NK-92 (cell line): ENCODE results near the gene BST1.

Experiments used
- DNase-seq: peaks from one replicate; lab custom pipeline; 2025; ENCODE audit not compliant: unreplicated experiment; lab: John Stamatoyannopoulos, UW

The BST1 gene, protein sequence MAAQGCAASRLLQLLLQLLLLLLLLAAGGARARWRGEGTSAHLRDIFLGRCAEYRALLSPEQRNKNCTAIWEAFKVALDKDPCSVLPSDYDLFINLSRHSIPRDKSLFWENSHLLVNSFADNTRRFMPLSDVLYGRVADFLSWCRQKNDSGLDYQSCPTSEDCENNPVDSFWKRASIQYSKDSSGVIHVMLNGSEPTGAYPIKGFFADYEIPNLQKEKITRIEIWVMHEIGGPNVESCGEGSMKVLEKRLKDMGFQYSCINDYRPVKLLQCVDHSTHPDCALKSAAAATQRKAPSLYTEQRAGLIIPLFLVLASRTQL

GRCh38 chr4:15702941-15703403, at the start of gene BST1:
Gene BST1, plus strand, starts transcription at chr4:15703065. Its CDS starts 80 bp downstream, at chr4:15703145.
- no peak for DNase-seq

GRCh38 chr4:15653420-15653819, 49.4 kb upstream of the BST1 start:
- DNase-seq, result no peak

- no peak for DNase-seq
Observed at GRCh38 chr4:15653864-15654592, 48.8 kb upstream of the BST1 start.

GRCh38 chr4:15654593-15655222, 48.2 kb upstream of the BST1 start:
- DNase-seq, result no peak

DNA sequence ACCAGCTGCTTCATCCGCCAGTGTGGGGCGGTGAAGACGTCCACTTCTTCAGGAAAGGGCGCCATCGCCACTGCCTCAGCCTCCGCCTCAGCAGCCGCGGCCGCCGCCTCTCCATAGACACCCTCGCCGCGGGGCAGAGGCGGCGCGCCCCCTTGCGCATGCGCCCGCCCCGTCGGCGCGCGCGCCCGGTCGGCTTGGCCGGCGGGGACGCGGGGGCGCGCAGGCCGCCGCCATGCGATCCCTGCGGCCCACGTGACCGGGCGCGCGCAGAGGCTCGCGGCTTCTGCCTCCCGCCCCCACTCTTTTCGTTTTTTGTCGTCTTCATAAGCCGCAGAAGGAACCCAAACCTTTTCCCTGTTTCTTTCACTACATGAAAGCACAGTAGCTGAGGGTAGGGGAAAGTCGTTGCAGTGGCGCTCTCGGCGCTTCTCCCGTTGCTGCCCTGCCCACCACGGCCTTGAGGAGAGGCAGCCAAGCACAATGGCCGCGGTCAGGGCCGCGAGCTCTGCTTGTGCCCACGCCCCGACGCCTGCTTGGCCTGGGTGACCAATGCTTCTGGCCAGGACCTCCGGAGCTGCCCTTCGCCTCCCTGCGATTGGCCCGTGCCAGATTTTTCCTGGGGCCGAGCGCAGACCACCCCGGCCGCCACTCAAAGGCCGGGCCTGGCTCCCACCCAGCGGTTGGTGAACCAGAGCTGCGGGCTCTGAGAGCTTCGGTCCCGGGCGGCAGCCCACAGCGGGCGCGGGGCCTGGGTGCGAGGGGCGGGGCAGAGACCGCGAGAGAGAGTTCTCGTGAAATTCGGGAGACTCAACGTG, 47.4 kb upstream of the BST1 start, which contains the start of gene FBXL5:
FBXL5 (minus strand) TSS at position 135 of the 815 bp plus-strand sequence; CDS start at position 65, 70 bp downstream.
- peak; percentile 4 for DNase-seq

- no peak for DNase-seq
Observed at GRCh38 chr4:15656038-15656470, 46.8 kb upstream of the BST1 start.

- DNase-seq, result no peak
Observed at GRCh38 chr4:15657366-15657765, 45.5 kb upstream of the BST1 start.

DNA sequence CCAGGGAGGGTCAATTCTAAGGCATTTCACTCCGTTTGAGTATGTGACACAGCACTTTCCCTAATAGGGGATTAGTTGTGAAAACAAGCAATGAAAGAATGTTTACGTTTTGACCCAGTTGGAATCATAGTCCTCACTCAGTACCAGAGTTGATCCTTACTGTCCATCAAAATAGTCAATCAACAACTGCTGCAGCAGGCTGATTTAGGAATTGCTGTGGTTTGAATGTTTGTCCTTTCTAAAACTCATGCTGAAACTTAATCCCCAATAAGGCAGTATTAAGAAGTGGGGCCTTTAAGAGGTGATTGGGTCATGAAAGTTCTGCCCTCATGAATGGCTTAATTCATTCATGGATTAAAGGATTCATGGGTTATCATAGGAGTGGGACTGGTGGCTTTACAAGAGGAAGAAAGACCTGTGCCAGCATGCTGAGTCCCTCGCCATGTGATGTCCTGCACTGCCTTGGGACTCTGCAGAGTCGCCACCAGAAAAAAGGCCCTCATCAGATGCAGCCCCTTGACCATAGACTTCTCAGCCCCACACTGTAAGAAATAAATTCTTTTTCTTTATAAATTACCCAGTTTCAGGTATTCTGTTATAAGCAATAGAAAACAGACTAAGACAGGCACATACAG, 44.6 kb upstream of the BST1 start:
- no peak for DNase-seq

- DNase-seq, result no peak
Observed at GRCh38 chr4:15658781-15659180, 44.1 kb upstream of the BST1 start.

GRCh38 chr4:15659768-15660570, 42.9 kb upstream of the BST1 start:
- DNase-seq, result no peak

DNA sequence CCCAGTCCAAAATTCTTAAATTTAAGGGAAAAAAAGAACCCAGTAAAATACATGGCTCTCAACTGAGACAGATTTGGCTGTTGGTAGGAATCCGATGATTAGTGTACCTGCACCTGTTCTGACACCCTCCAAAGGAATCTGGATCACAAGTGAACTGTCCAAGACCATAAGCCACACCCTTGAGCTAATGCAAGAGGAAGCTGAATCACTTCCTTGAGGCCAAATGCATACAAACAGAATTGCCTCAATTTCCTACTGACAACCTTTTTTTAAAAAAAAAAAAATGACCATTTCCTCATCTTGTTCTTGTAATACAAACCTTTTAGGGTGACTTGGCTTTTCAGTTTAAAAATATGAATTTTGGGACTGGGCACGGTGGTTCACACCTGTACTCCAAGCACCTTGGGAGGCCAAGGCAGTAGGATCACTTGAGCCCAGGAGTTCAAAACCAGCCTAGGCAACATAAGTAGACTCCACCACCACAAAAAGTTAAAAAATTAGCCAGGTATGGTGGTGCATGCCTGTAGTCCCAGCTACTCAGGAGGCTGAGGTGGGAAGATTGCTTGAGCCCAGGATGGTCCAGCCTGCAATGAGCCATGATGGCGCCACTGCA, 37.0 kb upstream of the BST1 start:
- no peak for DNase-seq

GRCh38 chr4:15667006-15667405, 35.9 kb upstream of the BST1 start:
- DNase-seq, result no peak

GRCh38 chr4:15668566-15669435, 34.1 kb upstream of the BST1 start:
- no peak for DNase-seq

DNA sequence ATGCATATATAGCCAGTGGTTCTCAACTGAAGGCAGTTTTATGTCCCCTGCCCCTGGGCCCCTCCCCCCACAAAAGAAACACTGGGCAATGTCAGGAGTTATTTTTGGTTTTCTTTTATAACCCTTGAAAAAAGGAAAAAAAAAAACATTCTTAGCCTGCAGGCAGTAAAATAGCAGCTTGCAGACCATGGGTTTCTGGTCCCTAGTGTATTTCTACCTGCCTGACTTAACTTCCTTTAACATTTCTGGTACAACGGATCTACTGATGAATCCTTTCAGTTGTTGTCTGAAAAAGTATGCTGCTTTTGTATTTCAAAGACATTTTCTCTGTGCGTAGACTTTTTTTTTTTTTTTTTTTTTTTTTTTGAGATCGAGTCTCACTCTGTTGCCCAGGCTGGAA, 32.3 kb upstream of the BST1 start:
- DNase-seq, result no peak

DNA sequence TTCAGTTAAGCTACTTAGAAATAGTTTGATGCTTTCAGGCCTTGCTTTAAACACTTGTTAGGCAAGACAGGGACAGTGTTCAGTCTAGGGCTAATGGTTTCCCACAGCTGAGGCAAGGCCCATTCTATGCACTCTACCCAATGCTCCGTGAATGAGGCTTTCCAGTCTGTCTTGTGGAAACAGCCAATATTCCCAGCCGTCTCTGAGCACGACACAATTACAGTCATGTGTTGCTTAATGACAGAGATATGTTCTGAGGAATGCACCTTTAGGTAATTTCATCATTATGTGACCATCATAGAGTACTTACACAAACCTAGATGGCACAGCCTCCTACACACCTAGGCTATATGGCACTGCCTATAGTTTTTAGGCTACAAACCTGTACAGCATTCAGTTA, 30.8 kb upstream of the BST1 start:
- DNase-seq, result no peak

- no peak for DNase-seq
Observed at GRCh38 chr4:15673337-15673736, 29.5 kb upstream of the BST1 start.

GRCh38 chr4:15674046-15674445, 28.8 kb upstream of the BST1 start:
- DNase-seq, result no peak

GRCh38 chr4:15674926-15675325, 27.9 kb upstream of the BST1 start:
- no peak for DNase-seq
